Caki2 (cell line): Measurements from ENCODE around the gene GRM4. TPM values are rescaled to one million over a fixed set of nuclear protein-coding genes. Genes with fewer than 3 reads are reported as not detected.

Experiments used
- DNase-seq: peaks from one replicate; pipeline ENCODE4 v3.0.0-alpha.2; 2015; ENCODE audit warnings: low read depth
- in situ Hi-C: cut with HindIII; loops from 2 replicates; pipeline ENCODE4 v1.10.0; 2016; ENCODE audit warnings: low sequenced_read_pairs, low pct_unique_long_range_greater_than_20kb, mixed read lengths
- total RNA-seq: library from RNA; depleted of rRNA; stranded (reverse); fragments of >200 nt; shearing (Covaris generic); gene quantifications from 2 replicates; pipeline ENCODE4 v1.2.3, GENCODE V29; 2014; ENCODE audit warnings: low replicate concordance

GRM4 gene
- total RNA-seq, 1 experiment from 2014 or later = 1.2 TPM

DNA sequence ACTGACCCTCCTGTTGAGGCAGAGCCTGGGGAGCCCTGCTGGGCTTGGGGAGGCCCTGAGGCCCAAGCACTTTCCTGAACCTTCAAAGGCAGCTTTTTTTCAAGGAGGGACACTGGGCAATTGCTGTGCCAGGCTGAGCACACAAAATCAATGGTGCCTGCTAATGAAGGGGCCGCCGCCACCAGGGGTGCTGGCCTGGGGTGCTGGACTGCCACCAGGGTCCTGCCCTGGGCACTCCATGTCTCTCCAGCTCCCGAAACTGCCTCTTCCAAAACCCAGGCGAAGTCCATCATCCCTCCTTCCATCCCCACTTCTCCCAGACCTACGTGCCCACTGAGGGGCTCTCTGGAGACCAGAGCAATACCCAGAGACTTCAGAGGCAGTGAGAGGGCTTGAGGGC is 145.6 kb downstream of the GRM4 start:
- DNase-seq = no peak
- in situ Hi-C loops = no loop called here

DNA sequence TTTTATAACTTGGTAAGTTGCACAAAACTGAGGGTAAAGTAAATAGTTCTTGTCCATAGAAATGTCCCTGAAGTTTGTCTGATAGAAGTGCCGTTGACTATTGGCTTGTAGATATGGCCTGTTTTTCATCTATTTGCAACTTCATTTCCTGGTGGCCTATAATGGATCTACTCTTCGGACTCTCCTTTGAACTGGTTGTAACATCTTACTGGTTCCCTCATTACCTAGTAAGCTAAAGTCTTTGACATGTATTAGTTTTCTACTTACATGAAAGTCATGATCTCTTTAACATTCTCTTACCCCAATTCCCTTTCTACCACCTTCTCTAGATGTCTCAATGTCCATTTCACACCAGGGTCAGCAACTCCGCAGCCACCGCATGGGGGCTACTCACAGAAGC is 146.3 kb downstream of the GRM4 start:
- in situ Hi-C loops = no loop called here
- no peak for DNase-seq

DNA sequence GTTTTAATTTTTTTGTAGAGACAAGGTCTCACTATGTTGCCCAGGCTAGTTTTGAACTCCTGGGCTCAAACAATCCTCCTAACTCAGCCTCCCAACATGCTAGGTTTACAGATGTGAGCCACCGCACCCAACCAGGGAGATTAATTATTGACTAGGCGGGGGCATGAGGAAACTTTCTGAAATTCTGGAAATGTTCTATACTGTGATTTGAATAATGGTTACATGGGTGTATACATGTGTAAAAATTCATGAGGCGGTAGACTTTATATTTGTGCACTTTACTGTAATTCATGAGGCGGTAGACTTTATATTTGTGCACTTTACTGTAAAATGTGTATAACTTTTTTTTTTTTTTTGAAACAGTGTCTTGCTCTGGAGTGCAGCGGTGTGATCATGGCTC is 147.2 kb downstream of the GRM4 start:
- in situ Hi-C loops = no loop called here
- DNase-seq = no peak

GRCh38 chr6:33997265-33997664 is 148.6 kb downstream of the GRM4 start:
- in situ Hi-C loops = no loop called here

DNA sequence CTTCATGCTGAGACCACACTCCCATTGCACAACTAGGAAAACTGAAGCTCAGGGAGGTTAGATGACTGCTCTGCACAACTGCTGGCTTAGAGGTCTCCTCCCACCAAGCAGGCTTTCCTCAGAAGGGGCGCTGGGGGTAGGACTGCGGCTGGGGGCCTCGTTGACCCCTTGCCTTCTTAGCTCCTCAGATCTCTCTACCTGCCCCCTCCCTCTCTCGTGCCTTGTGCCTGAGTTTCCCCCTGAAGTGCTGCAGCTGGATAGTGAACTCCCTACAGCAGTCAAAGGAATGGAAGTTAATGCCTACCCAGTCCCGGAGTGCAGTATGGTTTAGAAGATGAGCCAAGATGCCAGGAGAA is 149.8 kb downstream of the GRM4 start:
- in situ Hi-C loops = no loop called here
- no peak for DNase-seq

More at GRCh38 chr6:33997265-33997664, 148.6 kb downstream of the GRM4 start:
- DNase-seq = no peak

- in situ Hi-C loops = no loop called here
- no peak for DNase-seq
These were observed 150.4 kb downstream of the GRM4 start for GRCh38 chr6:33995309-33996119.

DNA sequence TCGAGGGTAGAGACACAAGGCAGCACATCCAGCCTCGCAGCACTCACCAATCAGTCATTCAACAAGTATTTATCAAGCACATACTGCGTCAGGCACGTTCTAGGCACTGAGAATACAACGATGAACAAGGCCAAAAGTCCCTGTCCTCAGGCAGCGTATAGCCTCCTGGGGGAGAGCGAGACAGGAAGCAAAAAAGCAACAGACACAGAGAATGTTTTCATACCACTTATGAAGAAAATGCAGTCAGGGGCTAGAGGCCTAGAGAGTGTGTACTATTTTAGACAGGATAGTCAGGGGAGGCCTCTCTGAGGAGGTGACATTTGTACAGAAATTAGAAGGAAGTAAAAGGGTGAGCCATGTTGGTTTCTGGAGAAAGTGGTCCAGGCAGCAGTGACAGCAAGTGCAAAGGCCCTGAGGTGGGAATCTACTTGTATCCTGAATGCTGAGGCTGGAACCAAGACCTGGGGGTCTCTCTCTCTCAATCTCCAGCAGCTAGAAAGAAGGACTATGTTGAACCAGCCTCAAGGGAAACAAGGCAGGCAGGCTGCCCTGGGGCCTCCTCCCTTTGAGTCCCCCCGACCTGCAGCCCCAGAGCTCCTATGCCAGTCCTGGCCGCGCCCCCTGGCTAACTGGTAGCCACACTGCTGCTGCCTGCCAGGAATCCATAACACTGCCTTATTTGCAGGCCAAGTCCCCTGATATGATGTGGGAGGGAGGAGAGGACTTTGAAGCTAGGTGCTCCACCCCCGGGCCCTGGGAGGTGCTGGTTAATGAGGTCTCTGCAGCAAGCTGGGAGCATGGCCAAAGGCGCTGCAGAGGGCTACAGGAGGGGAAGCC is 151.2 kb downstream of the GRM4 start:
- in situ Hi-C loops = no loop called here
- no peak for DNase-seq

GRCh38 chr6:33993653-33994471 is 152.0 kb downstream of the GRM4 start:
- in situ Hi-C loops = no loop called here
- no peak for DNase-seq

- in situ Hi-C loops = no loop called here
- DNase-seq = no peak
These were observed 152.8 kb downstream of the GRM4 start for GRCh38 chr6:33993091-33993490.

GRCh38 chr6:33992191-33992590 is 153.7 kb downstream of the GRM4 start:
- no peak for DNase-seq
- in situ Hi-C loops = no loop called here

- in situ Hi-C loops = no loop called here
- no peak for DNase-seq
These were observed 154.3 kb downstream of the GRM4 start for GRCh38 chr6:33991610-33992009.

DNA sequence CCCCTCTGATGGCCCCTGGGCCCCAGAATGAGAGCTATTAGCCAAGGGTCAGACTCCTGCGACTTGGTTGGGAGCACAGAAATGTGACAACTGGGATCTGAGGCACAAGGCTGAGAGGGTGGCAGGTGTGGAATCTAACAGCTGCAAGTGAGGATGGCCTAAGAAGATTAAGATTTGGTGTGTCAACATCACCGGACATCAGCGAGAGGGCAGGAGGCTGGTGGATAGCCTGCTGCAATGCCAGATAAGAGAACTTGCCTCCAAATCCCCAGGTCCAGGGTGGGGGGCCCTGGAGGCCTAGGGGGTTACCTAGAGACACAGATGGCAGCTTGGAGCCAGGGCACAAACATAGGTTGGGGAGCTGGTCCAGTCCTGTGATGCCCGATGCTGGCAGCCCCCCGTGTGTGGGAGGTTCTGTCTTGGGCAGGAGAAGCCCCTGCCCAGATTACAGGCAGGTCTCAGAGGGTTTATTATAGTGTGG is 155.8 kb downstream of the GRM4 start:
- no peak for DNase-seq
- in situ Hi-C loops = no loop called here

GRCh38 chr6:33989016-33989854 is 156.7 kb downstream of the GRM4 start:
- no peak for DNase-seq
- in situ Hi-C loops = no loop called here

GRCh38 chr6:33988121-33989015 is 157.5 kb downstream of the GRM4 start:
- in situ Hi-C loops = no loop called here
- no peak for DNase-seq

GRCh38 chr6:33987531-33988021 is 158.3 kb downstream of the GRM4 start:
- DNase-seq = peak; percentile 7
- in situ Hi-C loops = no loop called here

DNA sequence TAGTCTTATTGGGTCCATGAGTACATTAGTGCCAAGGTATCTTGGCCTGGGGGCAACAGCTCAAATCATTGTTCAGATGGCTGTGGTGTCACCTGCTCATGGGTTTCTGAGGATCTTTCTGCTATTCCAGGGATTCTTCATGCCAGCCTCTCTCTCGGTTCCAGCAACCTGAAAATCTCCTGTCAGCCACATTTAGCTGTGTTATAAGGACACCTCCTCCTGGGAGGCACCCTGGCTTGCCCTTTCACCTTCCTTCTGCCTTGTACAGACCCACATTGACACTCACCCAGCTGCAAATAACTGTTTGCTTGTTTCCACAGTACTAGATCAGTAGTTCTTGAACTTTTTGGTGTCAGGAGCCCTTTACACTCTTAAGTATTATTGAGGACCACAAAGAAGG is 159.9 kb downstream of the GRM4 start:
- DNase-seq = no peak
- in situ Hi-C loops = no loop called here

- no peak for DNase-seq
- in situ Hi-C loops = no loop called here
These were observed 160.6 kb downstream of the GRM4 start for GRCh38 chr6:33985313-33985751.
